Right lobe of liver (tissue), 6 donors: ENCODE data around the gene PGC. TPM values are rescaled to one million over a fixed set of nuclear protein-coding genes. Genes with fewer than 3 reads are reported as not detected.

Source experiments
- ATAC-seq, 4 donors: fragments of 200-7000 bp; cut with Tn5 transposase; one replicate each; pipeline ENCODE4 v1.9.1; 2020; ENCODE audit warnings: mild to moderate bottlenecking in 4 of 4, moderate library complexity in 4 of 4
- DNase-seq, 3 donors: peaks; one replicate each; pipeline ENCODE4 v3.0.0-alpha.2; 2020
- H3K27ac ChIP-seq, 3 donors: fragments of 200-600 bp; one replicate each; pipeline ENCODE4 v1.8.0; 2022
- H3K27me3 ChIP-seq, 2 donors: fragments of 200-600 bp; one replicate each; pipeline ENCODE4 v1.8.0; 2022
- H3K36me3 ChIP-seq, 4 donors: fragments of 200-600 bp; sonication (generic) in 1 of 4; one replicate each; pipeline versions ENCODE4 v1.5.1 to v1.8.0; 2017 to 2022; ENCODE audit warnings: control low read depth in 1 of 4
- H3K4me1 ChIP-seq, 4 donors: fragments of 200-600 bp; sonication (generic) in 1 of 4; one replicate each; pipeline versions ENCODE4 v1.5.1 to v1.8.0; 2017 to 2022; ENCODE audit warnings: control low read depth in 1 of 4
- H3K4me3 ChIP-seq, 3 donors: fragments of 200-600 bp; one replicate each; pipeline ENCODE4 v1.8.0; 2022
- H3K9me3 ChIP-seq, 4 donors: fragments of 200-600 bp; sonication (generic) in 1 of 4; one replicate each; pipeline versions ENCODE4 v1.5.1 to v1.8.0; 2017 to 2022; ENCODE audit warnings: control low read depth in 1 of 4
- CTCF ChIP-seq, 4 donors: fragments of 200-600 bp in 3 of 4; fragments of 450-650 bp in 1 of 4; IDR thresholded peaks; one replicate each; pipeline versions ENCODE4 v1.5.1 to v1.8.0; 2016 to 2022; ENCODE audit warnings: antibody characterized with exemption in 4 of 4, mild to moderate bottlenecking in 2 of 4
- POLR2A ChIP-seq: fragments of 450-650 bp; IDR thresholded peaks from one replicate; pipeline ENCODE4 v1.6.1; 2017; ENCODE audit warnings: antibody characterized with exemption, mild to moderate bottlenecking
- WGBS: methylation state at CpG from one replicate; pipeline ENCODE4 v1.1.6; 2018; ENCODE audit warnings: low coverage, low lambda C conversion rate; ENCODE audit not compliant: insufficient coverage; ENCODE audit errors: missing lambda C conversion rate; 5-methylcytosine and 5-hydroxymethylcytosine counted together
- intact Hi-C, 2 donors: fragments of 100-400 bp; cut with DNase I; formaldehyde crosslinking; loops; one replicate each; pipeline versions ENCODE4 v1.11.2 to v1.14.1; 2022
- long read RNA-seq: library from polyadenylated mRNA; unstranded; transcript quantifications from one replicate; pipeline ENCODE4 v2.0.0, GENCODE V29; 2019
- total RNA-seq, 6 experiments: library from RNA; depleted of rRNA in 2 of 6; stranded (reverse); fragments of >200 nt in 2 of 6; fragmentation: NEBNext Ultra II Directional in 3 of 6; extraction: Animal tissue kit (Norgen Biotek cat#: 25700) in 3 of 6; gene quantifications; one replicate each; pipeline versions ENCODE4 v1.1.0 to v1.2.4, GENCODE V29; 2016 to 2023
- donor health status: DM: no; HTN: yes; CAD: no.
- donor health status: DM: no; HTN: no; CAD: no.
- donor health status: DM: no; HTN: no; CAD: no.
- donor health status: DM: no; HTN: yes; CAD: no.
- donor health status: DM: no; HTN: yes; CAD: no.

Gene PGC
- total RNA-seq = under 1 TPM in 1 of 6 experiments, not detected in 5; 0.31 TPM
- long read RNA-seq = 0 reads

DNA sequence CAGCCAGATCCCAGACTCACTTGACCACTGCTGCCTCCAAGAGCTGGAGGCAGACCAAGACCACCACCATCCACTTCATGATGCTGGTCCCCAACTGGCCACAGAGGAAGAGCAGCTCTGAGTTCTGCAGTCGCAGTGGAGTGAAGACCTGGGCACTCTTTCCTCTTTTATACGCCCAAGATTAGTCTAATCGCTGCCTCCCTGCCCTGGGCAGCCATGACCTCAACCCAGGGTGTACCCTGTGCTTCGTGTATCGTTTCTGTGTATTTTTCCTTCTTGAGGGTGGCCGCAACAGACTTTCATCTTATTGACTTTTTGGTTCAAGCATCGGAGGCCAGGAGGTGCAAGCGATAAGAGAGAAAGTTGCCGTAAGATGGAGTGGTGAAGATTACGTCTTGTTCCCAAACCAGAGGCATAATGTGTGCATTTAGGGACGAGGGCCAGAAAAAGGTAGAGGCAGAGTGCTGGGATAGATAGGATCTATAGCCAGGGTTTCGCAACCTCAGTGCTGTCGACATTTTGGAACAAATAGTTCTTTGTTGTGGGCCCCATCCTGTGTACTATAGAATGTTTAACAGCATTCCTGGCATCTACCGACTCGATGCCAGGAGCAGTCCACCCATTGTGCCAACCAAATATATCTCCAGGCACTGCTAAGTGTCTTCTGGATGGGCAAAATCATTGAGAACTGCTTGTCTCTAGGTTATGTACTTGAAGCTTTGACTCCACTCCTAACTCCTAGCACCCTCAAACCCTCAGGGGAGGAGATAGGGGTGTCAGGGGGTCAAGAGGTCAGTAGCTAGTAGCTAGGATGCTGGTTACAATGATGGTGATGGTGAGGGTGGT lies at the start of gene PGC:
Gene PGC, minus strand, starts transcription at position 142 of the 846 bp plus-strand sequence. Its CDS starts 63 bp downstream, at position 79.
- Histone ChIP-seq H3K4me3 (no peak within 1 kb of the TSS), H3K27me3 (no peaks in the 10 kb centered on the region), H3K27ac (no peak within 1 kb of the TSS), H3K9me3 (no peaks in the 10 kb centered on the region), H3K4me1 (no peaks in the 10 kb centered on the region), H3K36me3 (no peaks in the 10 kb centered on the region)
- intact Hi-C loops = no loop called here
- ATAC-seq (no peak), DNase-seq (no peak)
- WGBS = 78% methylated on average over 13 of the region's 15 CpGs
- TF ChIP-seq POLR2A = no peak
- no peak for TF ChIP-seq CTCF (IDR thresholded peaks at IDR 0.05)

- ATAC-seq (no peak), DNase-seq (no peak)
- intact Hi-C loops = loop anchor here in 1 of 2 donors (10.0 kb wide), 1 partner anchor 128 kb away; the partner anchor contains the start of genes BYSL and MED20
- 69% methylated on average over 2 of the region's 2 CpGs for WGBS
- no peak for TF ChIP-seq CTCF (IDR thresholded peaks at IDR 0.05)
- TF ChIP-seq POLR2A = no peak
- Histone ChIP-seq H3K36me3 (peaks cover 0 to 19% (median under 1%) of the 10 kb centered on the region in 4 donors), H3K27ac (no peak overlapping the region), H3K27me3 (no peaks in the 10 kb centered on the region), H3K4me3 (no peak overlapping the region), H3K4me1 (no peaks in the 10 kb centered on the region), H3K9me3 (no peaks in the 10 kb centered on the region)
Observed at GRCh38 chr6:41796474-41796873, 49.3 kb upstream of the PGC start.

- ATAC-seq = no peak
- no peak for TF ChIP-seq POLR2A
- no peak for TF ChIP-seq CTCF (IDR thresholded peaks at IDR 0.05)
- H3K36me3 ChIP-seq = peaks cover 0 to 42% (median 8%) of the 10 kb centered on the region in 4 donors
- H3K4me1 ChIP-seq = peaks cover 0 to 10% (median 4%) of the 10 kb centered on the region in 4 donors
- no peaks in the 10 kb centered on the region for H3K27me3 ChIP-seq
- 88% methylated on average over 4 of the region's 4 CpGs for WGBS
- no peak overlapping the region for H3K27ac ChIP-seq
- intact Hi-C loops = loop anchor here in 1 of 2 donors (10.0 kb wide), 1 partner anchor 133 kb away; the partner anchor contains the start of genes BYSL and MED20
- H3K9me3 ChIP-seq = no peaks in the 10 kb centered on the region
- DNase-seq = no peak
- H3K4me3 ChIP-seq = no peak overlapping the region
Observed at GRCh38 chr6:41791984-41792383, 44.8 kb upstream of the PGC start.

GRCh38 chr6:41791305-41791704 lies 44.1 kb upstream of the PGC start:
- Histone ChIP-seq H3K27ac (no peak overlapping the region), H3K4me3 (no peak overlapping the region), H3K9me3 (no peaks in the 10 kb centered on the region), H3K4me1 (peaks cover 0 to 10% (median 4%) of the 10 kb centered on the region in 4 donors), H3K27me3 (no peaks in the 10 kb centered on the region), H3K36me3 (peaks cover 0 to 42% (median 8%) of the 10 kb centered on the region in 4 donors)
- DNase-seq (no peak), ATAC-seq (no peak)
- intact Hi-C loops = loop anchor here in 1 of 2 donors (10.0 kb wide), 1 partner anchor 133 kb away; the partner anchor contains the start of genes BYSL and MED20
- TF ChIP-seq POLR2A (no peak), CTCF (IDR thresholded peaks at IDR 0.05) (no peak)
- WGBS = 83% methylated on average over 1 of the region's 1 CpG
